Jurkat, Clone E6-1 (cell line): ENCODE data around the gene DENND1A.

ENCODE experiments used
- DNase-seq: peaks from one replicate; pipeline ENCODE4 v3.0.0-alpha.2; 2011; ENCODE audit warnings: low read depth, low spot score
- H3K4me3 ChIP-seq: 2 replicates; pipeline ENCODE4 v1.5.1; 2011; ENCODE audit warnings: mild to moderate bottlenecking, low read length, control low read depth, moderate library complexity

The DENND1A gene

DNA sequence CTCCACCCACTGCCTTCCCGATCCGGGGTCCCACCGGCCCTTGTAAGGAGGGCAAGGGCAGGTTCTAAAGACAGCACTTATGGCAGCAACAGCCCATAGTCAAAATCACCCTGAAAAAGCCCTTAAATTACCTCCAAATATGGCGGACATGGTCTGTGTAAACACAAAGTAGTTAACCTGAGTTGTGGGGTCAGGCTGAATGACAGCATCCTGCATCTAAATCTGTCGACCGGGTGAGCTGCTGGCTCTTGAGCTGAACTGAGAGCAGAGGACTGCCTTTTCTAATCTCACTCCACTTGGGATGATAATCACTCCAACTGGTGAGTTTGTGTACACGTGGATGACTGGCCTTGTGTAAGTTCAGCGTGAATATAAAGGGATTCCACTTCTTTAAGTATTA, 249.6 kb downstream of the DENND1A start:
- no peak for DNase-seq
- H3K4me3 ChIP-seq, result no peak overlapping the region

DNA sequence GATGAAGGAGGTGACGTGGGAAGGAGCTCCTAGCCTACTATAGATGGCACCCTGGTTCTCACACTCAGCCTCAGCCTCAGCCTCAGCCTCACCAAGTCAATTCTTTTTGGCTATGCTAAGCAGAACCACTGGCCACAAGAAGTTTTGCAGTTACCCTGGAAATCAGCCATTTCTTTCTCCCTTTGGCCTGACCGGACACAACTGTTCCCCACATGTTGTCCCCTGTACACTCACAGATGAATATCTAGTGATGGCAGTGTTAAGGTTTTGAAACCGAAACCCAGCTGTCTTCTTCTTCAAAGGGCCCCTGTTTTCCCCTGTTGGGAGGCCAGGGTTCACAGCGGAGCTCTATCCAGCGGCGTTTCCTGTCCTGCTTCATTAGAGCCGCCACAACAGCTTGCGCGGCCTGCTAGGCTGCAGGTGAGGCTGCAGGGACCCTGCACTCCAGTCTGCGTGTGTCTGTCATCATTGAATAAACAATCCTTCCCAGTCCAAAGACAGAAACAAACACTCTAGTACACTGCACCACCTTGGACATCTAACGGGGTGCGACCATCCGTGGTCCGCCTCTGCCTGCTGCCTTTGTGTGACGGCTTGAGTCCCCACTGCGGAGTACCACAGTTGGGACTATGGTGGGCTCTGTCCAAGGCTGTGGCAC, 250.5 kb downstream of the DENND1A start:
- peak; percentile 59 for DNase-seq
- H3K4me3 ChIP-seq, result no peak overlapping the region

DNA sequence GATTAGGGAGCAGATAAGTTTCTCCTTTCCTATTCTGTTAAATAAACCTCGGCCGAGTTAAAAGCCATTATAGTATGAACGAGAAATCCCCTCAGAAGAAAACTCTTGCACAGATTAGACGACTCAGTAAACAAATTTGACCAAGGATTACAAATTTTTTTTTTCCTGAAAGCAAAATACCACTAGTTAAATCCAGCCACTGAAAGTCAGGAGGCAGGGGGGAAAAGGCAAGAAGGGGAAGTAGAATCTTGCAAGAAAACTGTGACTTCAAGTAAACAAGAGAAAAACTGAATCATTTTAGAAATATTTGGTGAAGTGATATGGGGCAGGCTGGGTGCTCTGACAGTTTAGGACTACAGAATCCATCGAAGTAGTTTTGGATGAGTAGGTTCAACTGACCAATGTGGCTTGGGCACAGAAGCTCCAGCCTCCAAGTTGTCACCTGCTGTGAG, 251.0 kb downstream of the DENND1A start:
- no peak for DNase-seq
- H3K4me3 ChIP-seq, result no peak overlapping the region

DNA sequence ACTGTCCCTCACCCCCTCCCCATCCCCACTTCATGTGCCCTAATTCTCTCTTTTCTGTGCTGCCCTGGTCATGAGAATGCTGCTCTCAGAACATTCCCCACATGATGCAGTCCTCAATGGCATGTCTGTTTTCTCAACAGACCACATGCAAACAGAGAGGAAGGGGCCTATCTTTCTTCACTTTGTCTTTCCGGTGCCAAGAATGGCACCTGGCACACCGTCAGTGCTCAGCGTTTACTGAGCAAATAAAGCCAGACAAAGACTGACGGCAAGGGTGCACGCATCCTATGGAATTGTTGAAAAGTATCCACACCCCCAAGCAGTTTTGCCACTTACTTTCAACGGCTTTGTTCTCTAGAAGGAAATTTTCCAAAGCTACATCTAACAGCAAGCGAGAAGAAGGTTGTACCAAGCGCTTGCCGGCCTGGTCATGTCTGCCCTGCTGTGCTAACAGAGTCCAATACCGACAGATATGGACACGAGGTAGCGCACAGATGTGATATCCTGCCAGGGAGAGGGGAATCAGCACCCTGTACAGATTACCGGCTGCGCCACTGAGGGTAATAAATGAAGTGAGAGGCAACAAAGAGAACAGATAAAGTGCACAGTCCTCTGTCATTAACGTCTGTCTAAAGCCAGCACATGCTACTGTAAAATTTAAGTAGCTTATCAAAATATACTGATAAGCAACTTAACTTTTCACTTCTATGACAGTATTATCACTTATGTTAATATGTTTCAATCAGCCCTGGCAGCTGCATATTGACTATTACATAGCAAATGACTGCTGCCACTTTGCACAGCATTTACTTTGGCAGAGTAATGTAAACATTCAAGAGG, 251.7 kb downstream of the DENND1A start:
- DNase-seq, result peak; percentile 4
- H3K4me3 ChIP-seq, result no peak overlapping the region

DNA sequence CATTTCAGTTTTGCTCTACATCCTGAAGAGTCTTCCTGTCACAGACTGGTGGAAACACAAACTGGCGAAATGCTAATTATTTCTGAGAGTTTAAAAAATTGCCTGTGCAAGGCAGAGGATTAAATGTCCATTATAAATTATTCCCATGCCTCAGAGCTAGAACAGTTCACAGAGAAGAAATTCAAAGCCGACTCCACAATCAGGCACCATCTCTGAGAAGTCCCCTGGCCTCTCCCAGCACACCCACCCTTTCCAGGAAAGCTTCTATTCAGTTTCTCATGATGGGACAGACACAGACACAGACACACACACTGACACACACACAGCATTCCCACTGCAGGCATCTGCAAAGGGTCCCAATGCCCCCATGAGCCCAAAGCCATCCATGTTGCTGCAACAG, 253.1 kb downstream of the DENND1A start:
- H3K4me3 ChIP-seq, result no peak overlapping the region
- no peak for DNase-seq

DNA sequence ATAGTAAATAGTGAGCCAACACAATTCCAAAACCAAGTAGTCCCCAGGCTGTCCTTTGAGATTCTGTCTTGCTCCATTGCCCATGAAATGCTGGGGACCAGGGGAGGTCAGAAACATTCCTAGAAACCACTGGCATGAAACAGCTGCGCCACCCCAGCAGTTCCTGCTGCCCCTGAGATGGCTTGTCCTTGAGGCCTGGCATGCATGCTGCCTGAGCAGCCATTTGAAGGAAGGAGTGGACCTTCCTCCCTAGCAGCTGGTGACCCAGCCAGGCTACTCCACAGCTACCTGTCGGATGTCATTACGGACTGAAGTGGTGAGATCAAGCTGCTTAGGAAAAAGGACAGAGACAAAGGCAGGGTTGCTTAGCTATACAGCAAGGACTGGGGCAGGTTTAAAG, 260.6 kb downstream of the DENND1A start:
- no peak overlapping the region for H3K4me3 ChIP-seq
- no peak for DNase-seq

DNA sequence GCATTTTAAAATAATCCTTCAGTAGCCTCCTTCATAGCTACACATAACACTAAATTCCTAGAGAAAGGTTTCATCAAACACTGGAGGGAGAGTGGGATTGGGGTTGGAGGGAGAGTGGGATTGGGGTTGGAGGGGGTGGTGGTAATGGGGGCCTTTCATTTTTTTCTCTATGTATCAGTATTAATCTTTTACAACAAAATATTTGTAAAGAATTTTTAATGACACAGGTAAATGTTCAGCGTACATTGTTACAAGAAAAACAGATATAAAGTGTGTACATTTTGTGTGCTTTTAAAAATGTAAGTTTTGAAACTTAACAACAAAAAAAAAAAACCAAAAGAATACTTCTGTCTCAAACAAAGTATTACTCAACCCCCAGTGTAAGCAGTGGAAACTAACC, 266.4 kb downstream of the DENND1A start:
- H3K4me3 ChIP-seq, result no peak overlapping the region
- no peak for DNase-seq

DNA sequence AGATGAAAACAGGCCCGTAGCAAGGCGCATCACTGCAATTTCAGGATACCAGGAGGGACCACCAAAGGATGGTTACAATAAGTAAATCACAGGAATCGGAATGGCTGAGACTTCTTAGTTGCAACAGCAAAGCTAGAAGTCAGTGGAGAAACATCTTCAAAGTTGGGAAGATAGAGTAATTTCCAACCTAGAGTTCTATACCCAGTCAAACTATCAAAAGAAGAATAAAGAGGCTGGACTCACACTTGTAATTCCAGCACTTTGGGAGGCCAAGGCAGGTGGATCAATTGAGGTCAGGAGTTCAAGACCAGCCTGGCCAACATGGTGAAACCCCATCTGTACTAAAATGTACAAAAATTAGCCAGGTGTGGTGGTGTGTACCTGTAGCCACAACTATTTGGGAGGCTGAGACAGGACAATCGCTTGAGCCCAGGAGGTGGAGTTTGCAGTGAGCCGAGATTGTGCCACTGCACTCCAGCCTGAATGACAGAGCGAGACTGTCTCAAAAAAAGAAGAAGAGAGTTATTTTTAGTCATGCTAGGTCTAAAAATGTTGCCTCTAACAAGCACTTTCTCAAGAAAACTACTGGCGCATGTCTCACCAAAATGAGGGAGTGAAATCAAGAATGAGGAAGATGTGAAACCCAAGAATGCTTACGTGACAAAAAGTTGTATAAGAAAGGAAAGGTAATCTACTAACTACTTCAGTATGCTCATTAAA, 267.7 kb downstream of the DENND1A start:
- no peak overlapping the region for H3K4me3 ChIP-seq
- no peak for DNase-seq

DNA sequence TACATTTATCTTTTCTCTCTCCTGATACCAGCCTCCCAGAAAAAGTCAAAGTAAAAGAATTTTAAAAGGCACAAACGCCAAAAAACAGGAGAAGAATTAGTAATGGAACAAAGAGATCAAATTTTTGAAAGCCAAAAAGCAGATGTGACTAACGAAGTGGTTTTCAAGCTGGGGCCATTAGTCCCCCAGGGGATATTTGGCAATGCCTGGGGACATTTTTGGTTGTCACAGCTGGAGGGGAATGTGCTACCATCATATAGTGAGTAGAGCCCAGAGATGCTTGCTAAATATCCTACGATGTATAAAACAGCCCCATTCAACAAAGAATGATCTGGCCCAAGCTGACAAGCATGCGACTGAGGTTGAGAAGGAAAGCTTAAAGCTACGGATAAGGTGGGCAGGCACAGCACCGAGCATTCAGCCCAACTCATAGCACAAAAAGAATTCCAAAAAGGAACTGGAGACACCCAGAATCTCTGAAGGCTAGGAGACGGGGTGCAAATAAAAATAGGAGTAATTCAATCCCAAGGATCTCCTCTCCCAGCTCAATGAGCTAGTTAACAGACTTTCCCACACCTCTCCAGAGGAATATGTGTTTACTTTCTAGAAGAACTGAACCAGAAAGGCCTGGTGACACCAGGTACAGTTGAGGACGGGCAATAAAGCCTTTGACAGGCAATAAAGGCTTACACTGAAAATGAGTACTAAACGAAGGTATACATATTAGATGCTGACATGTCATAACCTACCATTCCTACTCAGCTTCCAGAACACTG, 269.0 kb downstream of the DENND1A start:
- DNase-seq, result no peak
- H3K4me3 ChIP-seq, result no peak overlapping the region

DNA sequence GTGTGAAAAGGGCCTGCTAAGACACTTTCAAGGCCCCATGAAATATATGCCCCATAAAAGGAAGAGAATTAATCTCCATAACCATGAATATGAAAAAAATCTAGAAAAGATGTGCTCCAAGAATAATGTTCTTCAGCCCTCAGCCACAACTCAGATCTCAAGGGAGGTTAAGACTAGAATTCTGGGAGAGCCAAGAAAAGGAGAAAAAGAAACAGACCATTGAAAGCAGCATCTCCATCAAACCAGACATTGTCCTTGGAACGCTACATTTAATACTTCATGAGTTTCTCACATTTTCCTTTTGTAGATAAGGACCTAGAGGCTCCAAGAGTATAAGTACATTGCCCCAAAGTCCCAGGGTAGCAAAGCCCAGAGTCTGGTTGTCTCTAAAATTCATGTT, 270.6 kb downstream of the DENND1A start:
- no peak overlapping the region for H3K4me3 ChIP-seq
- DNase-seq, result no peak

DNA sequence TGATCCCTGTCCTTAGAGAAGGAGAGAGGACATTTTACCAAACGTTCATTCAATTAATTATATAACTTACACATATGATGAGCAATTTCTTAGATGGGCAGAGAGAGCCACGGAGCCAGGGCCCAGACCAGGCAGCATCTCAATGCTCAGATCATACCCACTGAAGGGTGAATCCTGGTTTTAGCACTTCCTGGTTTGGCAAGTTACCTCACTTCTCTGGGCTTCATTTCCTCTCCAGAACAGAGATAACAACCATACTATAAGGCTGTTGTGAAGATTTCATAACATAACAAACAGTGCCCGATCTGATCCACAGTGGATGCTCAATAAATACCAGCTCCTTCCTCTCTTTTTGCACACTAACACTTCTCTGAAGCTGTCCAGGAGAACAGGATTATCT, 271.1 kb downstream of the DENND1A start:
- H3K4me3 ChIP-seq, result no peak overlapping the region
- DNase-seq, result no peak

DNA sequence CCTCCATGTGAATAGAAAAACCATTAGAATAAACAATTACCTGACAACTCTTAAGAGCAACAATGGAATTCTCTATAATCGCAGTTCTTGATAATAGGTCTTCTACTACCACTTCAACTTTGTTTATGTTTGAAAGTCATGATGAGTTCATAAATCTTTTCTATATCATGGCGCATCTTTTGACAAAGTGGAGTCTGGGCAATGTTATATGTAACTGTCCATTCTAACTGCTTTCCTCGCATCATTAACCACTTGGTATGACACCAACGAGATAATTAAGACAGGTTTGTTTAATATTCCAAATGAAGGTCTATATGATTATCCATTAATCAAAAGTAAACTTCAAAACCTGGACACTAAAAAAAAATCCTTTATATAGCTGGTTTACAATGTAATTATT, 272.0 kb downstream of the DENND1A start:
- no peak for DNase-seq
- no peak overlapping the region for H3K4me3 ChIP-seq

DNA sequence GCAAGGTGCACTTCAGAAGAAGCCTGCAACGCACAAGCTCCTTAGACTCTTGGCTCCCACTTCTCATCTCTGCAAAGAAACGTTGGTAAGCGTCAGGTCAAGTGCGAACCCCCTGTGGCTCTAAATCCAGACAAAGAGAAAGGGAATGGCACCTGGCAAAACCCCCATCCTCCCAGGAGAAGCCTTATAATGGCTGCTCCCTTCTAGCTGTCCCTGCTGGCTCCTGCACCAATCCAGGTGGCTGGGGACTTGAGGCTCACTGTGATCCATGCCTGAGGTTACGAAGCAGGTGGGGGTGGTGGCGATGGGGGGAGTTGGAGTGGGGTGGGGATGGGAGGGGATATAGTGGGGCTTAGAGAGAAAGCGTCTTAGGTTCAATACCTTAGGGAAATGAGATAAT, 272.8 kb downstream of the DENND1A start:
- DNase-seq, result no peak
- H3K4me3 ChIP-seq, result no peak overlapping the region

DNA sequence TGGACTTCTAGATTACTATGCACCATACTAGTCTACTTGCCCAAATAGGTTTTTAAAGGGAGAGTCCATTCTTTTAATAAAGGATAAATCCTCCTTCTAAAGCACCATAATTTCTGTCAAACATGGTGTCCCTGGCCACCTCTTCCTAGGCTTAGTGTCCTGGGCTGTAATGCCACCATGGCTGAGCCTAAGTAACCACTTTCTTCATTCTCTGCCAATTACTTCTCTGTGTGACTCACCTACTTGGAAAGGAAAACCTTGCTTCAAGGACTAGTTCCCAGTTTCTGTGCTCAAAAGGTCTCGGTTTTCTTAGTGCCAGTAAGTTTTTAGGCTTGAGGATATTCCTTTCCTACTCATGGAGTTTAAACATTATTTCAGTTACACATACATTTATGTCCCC, 273.4 kb downstream of the DENND1A start:
- no peak for DNase-seq
- no peak overlapping the region for H3K4me3 ChIP-seq

DNA sequence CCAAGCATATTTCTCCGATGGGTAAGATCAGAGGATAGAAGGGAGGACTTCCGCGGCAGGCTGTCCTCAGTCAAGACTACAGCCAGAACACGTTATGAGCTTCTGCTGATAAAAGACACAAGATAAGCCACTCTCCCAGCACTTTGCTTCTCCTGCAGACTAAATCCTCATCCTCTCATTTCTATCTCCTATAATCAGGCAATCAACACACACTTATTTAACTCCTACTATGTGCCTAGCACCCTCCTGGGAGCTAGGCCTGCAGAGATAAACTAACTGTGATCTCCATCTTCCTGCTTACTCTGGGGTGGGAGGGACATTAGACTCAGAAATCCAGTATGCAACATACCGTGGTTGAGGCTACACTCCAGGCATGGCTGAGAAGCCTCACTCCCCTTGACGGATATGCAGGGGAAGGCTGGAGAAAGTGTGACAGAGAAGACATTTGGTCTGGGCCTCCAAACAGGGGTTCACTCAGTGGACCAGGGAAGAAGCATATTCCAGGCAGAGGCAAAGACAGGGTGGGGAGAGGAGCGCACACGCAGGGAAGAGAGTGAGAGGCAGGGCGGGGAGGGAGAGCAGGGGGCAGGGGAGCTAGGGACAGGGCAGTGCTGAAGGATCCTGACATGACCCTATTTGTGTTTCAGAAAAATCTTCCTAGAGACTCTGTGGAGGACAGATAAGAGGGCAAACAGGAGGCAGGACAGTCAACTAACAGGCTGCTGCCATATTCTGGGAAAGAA, 274.1 kb downstream of the DENND1A start:
- DNase-seq, result no peak
- no peak overlapping the region for H3K4me3 ChIP-seq

DNA sequence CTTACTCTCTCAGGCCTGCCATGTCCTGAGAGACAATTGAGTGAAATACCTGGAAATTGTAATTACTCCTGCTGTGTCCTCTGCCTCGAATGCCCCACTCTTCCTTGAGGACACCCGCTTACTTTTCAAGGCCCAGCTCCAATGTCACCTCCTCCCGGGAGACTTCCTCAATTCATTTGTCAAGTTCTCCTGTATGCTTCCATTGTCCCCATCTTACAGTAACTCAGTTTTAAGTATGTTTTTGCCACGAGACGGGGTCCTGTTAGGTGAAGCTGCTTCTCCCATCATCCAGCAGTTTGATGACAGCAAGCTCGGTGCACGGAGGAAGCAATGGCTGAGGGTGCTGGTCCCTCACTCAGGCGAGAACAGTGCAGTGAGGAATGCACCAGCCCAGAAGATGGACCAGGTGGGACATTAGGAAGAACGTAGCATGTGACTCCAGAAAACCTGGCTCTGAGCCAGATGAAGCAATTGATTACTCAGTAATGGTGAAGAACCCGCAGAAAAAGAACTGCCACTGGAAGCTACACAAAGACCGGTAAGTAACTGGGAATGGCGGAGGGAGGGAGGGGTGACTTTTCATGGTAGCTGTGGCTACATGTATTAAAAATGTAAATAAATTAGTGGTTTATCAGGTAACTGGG, 274.8 kb downstream of the DENND1A start:
- no peak overlapping the region for H3K4me3 ChIP-seq
- no peak for DNase-seq

DNA sequence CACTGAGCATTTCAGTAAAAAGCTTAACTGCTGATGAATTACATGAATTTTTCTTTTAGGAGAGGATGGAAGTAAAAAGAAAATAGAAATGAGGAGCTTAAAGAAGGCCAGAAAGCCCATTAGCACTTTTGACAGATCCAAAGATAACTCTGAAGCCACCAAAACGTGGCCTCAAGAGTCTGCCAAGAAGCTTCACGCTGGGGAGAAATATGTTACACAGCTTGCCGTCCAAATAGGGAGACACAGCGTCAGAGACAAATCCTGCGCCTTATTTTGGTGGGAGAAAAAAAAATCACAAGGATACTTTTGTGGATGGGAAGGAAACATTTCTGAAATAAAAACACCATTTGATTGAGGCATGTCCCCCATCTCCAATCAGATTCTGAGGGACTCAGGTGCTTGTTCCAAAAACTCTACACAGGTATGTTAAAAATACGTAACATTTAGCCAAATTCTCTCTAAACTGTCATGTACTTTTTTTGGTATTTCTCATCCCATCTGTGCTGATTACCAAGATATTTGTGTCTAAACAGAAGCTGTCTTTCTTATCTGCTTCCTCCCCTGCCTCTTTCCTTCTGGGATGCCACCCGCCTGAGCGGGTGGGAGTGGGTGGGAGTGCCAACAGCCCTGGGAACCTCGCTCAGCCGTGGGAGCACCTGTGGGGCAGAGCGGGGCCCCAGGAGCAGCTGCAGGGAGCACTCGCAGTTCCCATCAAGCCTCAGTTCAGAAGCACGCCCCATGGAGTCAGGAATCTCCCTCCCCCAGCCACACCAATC, 275.5 kb downstream of the DENND1A start:
- no peak overlapping the region for H3K4me3 ChIP-seq
- no peak for DNase-seq

DNA sequence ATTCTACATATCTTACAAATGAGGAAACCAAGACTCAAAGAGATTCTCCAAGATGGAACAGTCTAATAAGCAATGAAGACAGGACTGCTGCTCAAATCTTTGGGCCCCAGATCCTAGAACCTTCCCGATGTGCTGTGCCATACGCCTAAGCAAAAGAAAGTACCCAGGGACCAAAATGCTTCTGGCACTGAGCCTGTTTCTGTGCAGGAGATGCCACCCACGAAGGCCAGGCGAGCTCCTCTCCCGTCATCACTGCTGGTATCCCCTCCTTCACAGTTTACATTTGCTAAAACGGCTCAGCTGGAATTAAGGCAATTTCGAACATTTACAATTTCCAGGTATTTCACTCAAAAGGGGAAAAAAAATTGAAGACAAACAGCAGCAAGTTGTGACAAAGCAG, 277.5 kb downstream of the DENND1A start:
- no peak overlapping the region for H3K4me3 ChIP-seq
- DNase-seq, result no peak
